ENCODE results near the gene RIPK1. TPM values are rescaled to one million over a fixed set of nuclear protein-coding genes. Genes with fewer than 3 reads are reported as not detected.

Gene RIPK1
- total RNA-seq, 1 donor from 2014 or later, result 12.2 TPM

- H3K9me3 Mint-ChIP-seq, result no peaks in the 10 kb centered on the region
- H3K4me1 Mint-ChIP-seq, result peaks cover 71% of the 10 kb centered on the region
- peak overlapping the region; percentile 64 for H3K27ac Mint-ChIP-seq (ENCODE audit: unreplicated experiment)
- DNase-seq (ENCODE audit: low read depth, low spot score), result no peak
- no peaks in the 10 kb centered on the region for H3K36me3 Mint-ChIP-seq (ENCODE audit: low read depth)
- TF ChIP-seq CTCF (conservative IDR thresholded peaks at IDR 0.05), result no peak
- H3K4me3 Mint-ChIP-seq, result peak overlapping the region; percentile 87
- peaks cover 42% of the 10 kb centered on the region for H3K27me3 Mint-ChIP-seq (ENCODE audit: low read depth)
Measured at GRCh38 chr6:3159805-3160781, 91.8 kb downstream of the RIPK1 start.

- Mint-ChIP-seq H3K27ac (ENCODE audit: unreplicated experiment) (no peak overlapping the region), H3K4me3 (peak overlapping the region; percentile 92)
Measured at GRCh38 chr6:3162067-3162497, 93.8 kb downstream of the RIPK1 start.

GRCh38 chr6:3162565-3163247, 94.4 kb downstream of the RIPK1 start:
- Mint-ChIP-seq H3K4me3 (peak overlapping the region; percentile 92), H3K9me3 (no peaks in the 10 kb centered on the region), H3K27me3 (ENCODE audit: low read depth) (peaks cover 35% of the 10 kb centered on the region), H3K27ac (ENCODE audit: unreplicated experiment) (peak overlapping the region; percentile 75), H3K4me1 (peaks cover 78% of the 10 kb centered on the region), H3K36me3 (ENCODE audit: low read depth) (no peaks in the 10 kb centered on the region)
- TF ChIP-seq CTCF (conservative IDR thresholded peaks at IDR 0.05), result peak; percentile 29
- DNase-seq (ENCODE audit: low read depth, low spot score), result peak; percentile 65

More at GRCh38 chr6:3162067-3162497, 93.8 kb downstream of the RIPK1 start:
- no peak for TF ChIP-seq CTCF (conservative IDR thresholded peaks at IDR 0.05)
- H3K4me1 Mint-ChIP-seq, result peaks cover 72% of the 10 kb centered on the region
- peaks cover 35% of the 10 kb centered on the region for H3K27me3 Mint-ChIP-seq (ENCODE audit: low read depth)
- DNase-seq (ENCODE audit: low read depth, low spot score), result no peak
- no peaks in the 10 kb centered on the region for H3K36me3 Mint-ChIP-seq (ENCODE audit: low read depth)
- no peaks in the 10 kb centered on the region for H3K9me3 Mint-ChIP-seq

GRCh38 chr6:3163248-3163594, 94.9 kb downstream of the RIPK1 start:
- H3K4me1 Mint-ChIP-seq, result peaks cover 78% of the 10 kb centered on the region
- DNase-seq (ENCODE audit: low read depth, low spot score), result no peak
- H3K36me3 Mint-ChIP-seq (ENCODE audit: low read depth), result no peaks in the 10 kb centered on the region
- H3K27ac Mint-ChIP-seq (ENCODE audit: unreplicated experiment), result peak overlapping the region; percentile 75
- no peaks in the 10 kb centered on the region for H3K9me3 Mint-ChIP-seq
- peak overlapping the region; percentile 78 for H3K4me3 Mint-ChIP-seq
- TF ChIP-seq CTCF (conservative IDR thresholded peaks at IDR 0.05), result no peak
- peaks cover 33% of the 10 kb centered on the region for H3K27me3 Mint-ChIP-seq (ENCODE audit: low read depth)

- Mint-ChIP-seq H3K4me1 (peaks cover 71% of the 10 kb centered on the region), H3K27ac (ENCODE audit: unreplicated experiment) (no peak overlapping the region), H3K4me3 (peak overlapping the region; percentile 31), H3K27me3 (ENCODE audit: low read depth) (peaks cover 27% of the 10 kb centered on the region), H3K9me3 (no peaks in the 10 kb centered on the region), H3K36me3 (ENCODE audit: low read depth) (no peaks in the 10 kb centered on the region)
- TF ChIP-seq CTCF (conservative IDR thresholded peaks at IDR 0.05), result no peak
- no peak for DNase-seq (ENCODE audit: low read depth, low spot score)
Measured at GRCh38 chr6:3164388-3164787, 96.1 kb downstream of the RIPK1 start.

Other genes starting within 250 kb of the RIPK1 start
- 7.2 and 8.2 TPM in 2 replicates for gene SERPINB1, start 226.6 kb upstream of the RIPK1 start, total RNA-seq
- gene SERPINB9, start 165.2 kb upstream of the RIPK1 start, total RNA-seq, result 9.2 and 9.4 TPM in 2 replicates
- 20.1 and 21.3 TPM in 2 replicates for gene SERPINB6, start 96.9 kb upstream of the RIPK1 start, total RNA-seq
- 21.4 and 21.5 TPM in 2 replicates for gene NQO2, start 68.6 kb upstream of the RIPK1 start, total RNA-seq
- 45.7 and 47.4 TPM in 2 replicates for gene BPHL, start 50.2 kb downstream of the RIPK1 start, total RNA-seq
- gene TUBB2A, start 89.0 kb downstream of the RIPK1 start, total RNA-seq, result 167 and 177 TPM in 2 replicates
- gene TUBB2B, start 159.2 kb downstream of the RIPK1 start, total RNA-seq, result 655 and 665 TPM in 2 replicates
- 26.3 and 27.9 TPM in 2 replicates for gene PSMG4, start 190.5 kb downstream of the RIPK1 start, total RNA-seq